ENCODE data around the gene STK25. TPM values are rescaled to one million over a fixed set of nuclear protein-coding genes. Genes with fewer than 3 reads are reported as not detected.

The STK25 gene
- total RNA-seq, 2 experiments from 2014 or later = 76.1 to 81.3 TPM

DNA sequence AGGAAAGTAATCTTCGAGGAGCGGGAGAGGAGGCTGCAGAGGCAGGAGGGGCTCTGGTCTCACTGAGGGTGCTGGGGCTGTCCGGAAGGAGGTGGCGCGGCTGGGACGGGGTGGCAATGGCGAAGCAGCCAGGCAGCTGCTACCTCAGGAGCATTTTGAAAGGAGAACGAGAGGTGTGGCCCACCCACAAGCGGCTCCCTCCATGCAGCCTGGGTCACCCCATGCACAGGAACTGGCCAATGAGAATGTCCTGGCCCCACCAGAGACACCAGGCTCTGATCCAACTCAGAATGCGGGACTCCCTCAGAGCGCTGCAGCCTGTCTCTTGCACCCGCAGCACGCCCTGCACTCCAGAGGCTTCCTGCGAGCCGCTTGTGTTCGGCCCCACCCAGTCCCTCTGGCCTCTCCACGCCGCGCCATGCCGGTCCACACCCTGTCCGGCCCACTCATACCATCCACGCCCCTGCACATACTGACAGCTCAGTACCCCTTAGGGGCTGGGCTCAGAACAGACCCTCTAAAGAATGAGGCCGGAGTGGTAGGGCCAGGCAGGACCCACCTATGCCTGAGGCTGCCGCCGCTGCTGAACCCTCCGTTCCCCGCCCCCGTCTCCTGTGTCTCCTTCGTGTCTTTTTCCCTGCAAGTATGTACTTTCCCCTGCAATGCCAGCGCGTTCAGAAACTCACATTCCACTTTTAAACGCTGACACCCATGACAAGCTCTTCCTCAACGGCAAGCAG, 43.8 kb upstream of the STK25 start:
- Mint-ChIP-seq H3K36me3 (ENCODE audit: low read depth) (no peaks in the 10 kb centered on the region), H3K9me3 (peaks cover 5% of the 10 kb centered on the region), H3K4me1 (ENCODE audit: low read depth) (peaks cover 5% of the 10 kb centered on the region), H3K27ac (no peak overlapping the region), H3K4me3 (no peak overlapping the region), H3K27me3 (peaks cover 41% of the 10 kb centered on the region)
- peaks cover 5% of the 10 kb centered on the region for H3K4me1 ChIP-seq (ENCODE audit: insufficient read depth, low read length)
- CTCF ChIA-PET = no interaction called here
- DNase-seq = no peak
- H3K27ac ChIP-seq (ENCODE audit: low read depth in 1 of 2, low read length in 2 of 2) = no peak overlapping the region
- TF ChIP-seq, protein P1, sequence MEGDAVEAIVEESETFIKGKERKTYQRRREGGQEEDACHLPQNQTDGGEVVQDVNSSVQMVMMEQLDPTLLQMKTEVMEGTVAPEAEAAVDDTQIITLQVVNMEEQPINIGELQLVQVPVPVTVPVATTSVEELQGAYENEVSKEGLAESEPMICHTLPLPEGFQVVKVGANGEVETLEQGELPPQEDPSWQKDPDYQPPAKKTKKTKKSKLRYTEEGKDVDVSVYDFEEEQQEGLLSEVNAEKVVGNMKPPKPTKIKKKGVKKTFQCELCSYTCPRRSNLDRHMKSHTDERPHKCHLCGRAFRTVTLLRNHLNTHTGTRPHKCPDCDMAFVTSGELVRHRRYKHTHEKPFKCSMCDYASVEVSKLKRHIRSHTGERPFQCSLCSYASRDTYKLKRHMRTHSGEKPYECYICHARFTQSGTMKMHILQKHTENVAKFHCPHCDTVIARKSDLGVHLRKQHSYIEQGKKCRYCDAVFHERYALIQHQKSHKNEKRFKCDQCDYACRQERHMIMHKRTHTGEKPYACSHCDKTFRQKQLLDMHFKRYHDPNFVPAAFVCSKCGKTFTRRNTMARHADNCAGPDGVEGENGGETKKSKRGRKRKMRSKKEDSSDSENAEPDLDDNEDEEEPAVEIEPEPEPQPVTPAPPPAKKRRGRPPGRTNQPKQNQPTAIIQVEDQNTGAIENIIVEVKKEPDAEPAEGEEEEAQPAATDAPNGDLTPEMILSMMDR (IDR thresholded peaks at IDR 0.05) = no peak
- H3K4me3 ChIP-seq (ENCODE audit: low read length) = no peak overlapping the region
- intact Hi-C loops (cut with DNase I, micrococcal nuclease) = no loop called here
- peaks cover 3 to 22% of the 10 kb centered on the region in 2 experiments for H3K27me3 ChIP-seq (ENCODE audit: control insufficient read depth in 1 of 2, insufficient read depth in 2 of 2, low read length in 2 of 2)
- POLR2A ChIA-PET = no interaction called here
- H3K36me3 ChIP-seq (ENCODE audit: insufficient read depth, low read length) = no peaks in the 10 kb centered on the region
- peaks cover 5 to 12% of the 10 kb centered on the region in 2 experiments for H3K9me3 ChIP-seq (ENCODE audit: control insufficient read depth in 1 of 2, insufficient read depth in 1 of 2, low read length in 2 of 2)
- ATAC-seq (ENCODE audit: poor library complexity) = no peak

DNA sequence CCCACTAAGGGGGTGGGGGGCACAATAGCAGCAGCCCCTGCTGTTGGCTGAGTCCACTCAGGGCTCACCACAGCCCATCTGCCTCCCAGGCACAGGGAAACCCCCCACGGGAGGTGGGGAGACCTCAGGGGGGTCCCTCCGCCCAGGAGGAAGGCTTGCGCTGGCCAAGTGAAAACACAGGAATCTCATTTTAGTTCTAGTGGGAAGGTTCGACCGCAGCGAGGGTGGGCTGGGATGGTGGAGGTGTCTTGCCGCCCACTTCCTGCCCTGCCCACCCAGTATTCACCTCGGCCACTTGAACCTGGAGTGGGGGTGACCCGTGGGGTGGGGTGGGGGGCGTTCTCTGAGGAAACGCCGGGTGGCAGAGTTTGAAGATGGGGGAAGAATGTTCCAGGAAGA, 43.2 kb upstream of the STK25 start:
- Mint-ChIP-seq H3K9me3 (peaks cover under 1% of the 10 kb centered on the region), H3K4me1 (ENCODE audit: low read depth) (peaks cover 5% of the 10 kb centered on the region), H3K27ac (no peak overlapping the region), H3K4me3 (no peak overlapping the region), H3K36me3 (ENCODE audit: low read depth) (no peaks in the 10 kb centered on the region), H3K27me3 (peaks cover 36% of the 10 kb centered on the region)
- Histone ChIP-seq H3K4me3 (ENCODE audit: low read length) (no peak overlapping the region), H3K27me3 (ENCODE audit: control insufficient read depth in 1 of 2, insufficient read depth in 2 of 2, low read length in 2 of 2) (peaks cover 6 to 24% of the 10 kb centered on the region in 2 experiments), H3K36me3 (ENCODE audit: insufficient read depth, low read length) (no peaks in the 10 kb centered on the region), H3K9me3 (ENCODE audit: control insufficient read depth in 1 of 2, insufficient read depth in 1 of 2, low read length in 2 of 2) (peaks cover 4 to 6% of the 10 kb centered on the region in 2 experiments), H3K4me1 (ENCODE audit: insufficient read depth, low read length) (peaks cover 5% of the 10 kb centered on the region), H3K27ac (ENCODE audit: low read depth in 1 of 2, low read length in 2 of 2) (no peak overlapping the region)
- ATAC-seq (ENCODE audit: poor library complexity) (no peak), DNase-seq (no peak)
- CTCF ChIA-PET = no interaction called here
- intact Hi-C loops (cut with DNase I, micrococcal nuclease) = no loop called here
- POLR2A ChIA-PET = no interaction called here
- TF ChIP-seq, protein P1 (IDR thresholded peaks at IDR 0.05) = no peak

DNA sequence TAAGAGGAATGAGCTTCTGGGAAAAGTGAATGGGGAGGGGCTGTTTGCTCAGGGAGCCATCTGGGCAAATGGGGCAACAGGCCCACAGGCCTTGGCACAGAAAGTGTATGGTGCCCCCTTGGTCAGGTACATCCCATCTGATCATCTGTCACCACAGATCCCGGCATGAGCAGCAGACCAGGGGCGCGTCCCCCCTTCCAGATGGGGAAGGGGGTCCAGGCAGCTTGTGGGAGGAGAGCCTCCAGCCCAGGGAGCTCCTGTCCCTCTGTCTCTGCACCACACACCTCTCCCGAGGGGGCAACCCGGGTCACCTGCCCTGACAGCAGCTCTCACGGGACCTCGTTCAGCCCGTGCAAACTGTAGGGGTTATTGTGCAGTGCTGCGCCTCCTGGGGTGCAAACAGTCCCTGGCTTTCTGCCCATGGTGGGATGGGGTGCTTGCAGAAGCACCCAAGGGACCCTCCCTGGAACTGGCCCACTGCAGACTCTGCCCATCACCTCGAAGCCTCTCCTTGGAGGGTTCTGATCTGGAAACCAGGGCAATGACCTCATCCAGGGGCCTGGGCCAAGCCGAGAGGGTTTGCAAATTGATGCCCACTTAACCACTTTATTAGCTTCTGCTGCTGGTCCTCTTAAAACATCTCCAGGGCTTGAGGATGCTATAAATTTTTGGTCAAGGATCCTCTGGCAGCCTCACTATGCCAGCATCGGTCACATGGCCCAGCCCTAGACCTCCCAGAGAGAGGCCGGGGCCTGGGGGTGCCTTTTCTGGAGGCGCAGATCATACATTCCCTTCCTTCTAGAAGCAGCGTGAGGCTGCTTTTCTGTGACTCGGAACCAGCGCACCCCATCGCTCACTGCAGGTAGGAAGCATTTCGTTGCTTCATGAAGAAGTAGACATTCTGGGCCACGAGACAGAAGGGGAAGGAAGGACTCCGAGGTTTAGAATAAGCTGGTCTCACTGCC, 42.5 kb upstream of the STK25 start:
- POLR2A ChIA-PET = no interaction called here
- no peak overlapping the region for H3K27ac Mint-ChIP-seq
- CTCF ChIA-PET = interaction anchor here (0.7 kb wide), 1 partner anchor 110 kb away, joined by 3 read pairs; no protein-coding TSS in a partner anchor
- H3K4me3 Mint-ChIP-seq = no peak overlapping the region
- no peaks in the 10 kb centered on the region for H3K36me3 Mint-ChIP-seq (ENCODE audit: low read depth)
- intact Hi-C loops (cut with DNase I, micrococcal nuclease) = no loop called here
- no peaks in the 10 kb centered on the region for H3K36me3 ChIP-seq (ENCODE audit: insufficient read depth, low read length)
- peaks cover 32% of the 10 kb centered on the region for H3K27me3 Mint-ChIP-seq
- TF ChIP-seq, protein P1 (IDR thresholded peaks at IDR 0.05) = no peak
- no peak overlapping the region for H3K4me3 ChIP-seq (ENCODE audit: low read length)
- H3K4me1 ChIP-seq (ENCODE audit: insufficient read depth, low read length) = peaks cover 4% of the 10 kb centered on the region
- peaks cover 5% of the 10 kb centered on the region for H3K4me1 Mint-ChIP-seq (ENCODE audit: low read depth)
- DNase-seq (no peak), ATAC-seq (ENCODE audit: poor library complexity) (no peak)
- no peak overlapping the region for H3K27ac ChIP-seq (ENCODE audit: low read depth in 1 of 2, low read length in 2 of 2)
- H3K9me3 ChIP-seq (ENCODE audit: control insufficient read depth in 1 of 2, insufficient read depth in 1 of 2, low read length in 2 of 2) = no peaks in the 10 kb centered on the region
- peaks cover 6 to 30% of the 10 kb centered on the region in 2 experiments for H3K27me3 ChIP-seq (ENCODE audit: control insufficient read depth in 1 of 2, insufficient read depth in 2 of 2, low read length in 2 of 2)
- H3K9me3 Mint-ChIP-seq = no peaks in the 10 kb centered on the region
